WTC11 (cell line): ENCODE results near the gene HACD2. TPM values are rescaled to one million over a fixed set of nuclear protein-coding genes. Genes with fewer than 3 reads are reported as not detected.

Experiments used
- ATAC-seq: fragments of 200-7000 bp; cut with Tn5 transposase; 2 replicates; pipeline ENCODE4 v1.10.0; 2021; ENCODE audit warnings: mild to moderate bottlenecking, moderate library complexity
- CTCF ChIA-PET: fragments of 300-600 bp; sonication (Branson Sonifier 250); formaldehyde crosslinking; loops from one replicate; lab custom pipeline; 2021; ENCODE audit warnings: antibody characterized with exemption; lab: Charles Lee
- POLR2A ChIA-PET: fragments of 350-600 bp; sonication (Branson Sonifier 250); formaldehyde crosslinking; loops from one replicate; lab custom pipeline; 2021; ENCODE audit warnings: antibody characterized with exemption; lab: Charles Lee
- DNase-seq: peaks from one replicate; pipeline ENCODE4 v3.0.0; 2021; ENCODE audit warnings: low spot score
- H3K27ac Mint-ChIP-seq: 2 replicates; pipeline ENCODE4 v1.8.0; 2021; ENCODE audit warnings: mixed read lengths
- H3K27me3 Mint-ChIP-seq: 2 replicates; pipeline ENCODE4 v1.8.0; 2021; ENCODE audit warnings: low read depth, mild to moderate bottlenecking, moderate library complexity, mixed read lengths
- H3K36me3 Mint-ChIP-seq: 2 replicates; pipeline ENCODE4 v1.8.0; 2021; ENCODE audit warnings: mixed read lengths
- H3K4me1 Mint-ChIP-seq: 2 replicates; pipeline ENCODE4 v1.8.0; 2022; ENCODE audit warnings: mixed read lengths
- H3K4me3 Mint-ChIP-seq: 2 replicates; pipeline ENCODE4 v1.8.0; 2021; ENCODE audit warnings: mild to moderate bottlenecking, moderate library complexity, mixed read lengths
- H3K9me3 Mint-ChIP-seq: 2 replicates; pipeline ENCODE4 v1.8.0; 2021; ENCODE audit warnings: mixed read lengths
- ATF2 ChIP-seq: sonication (generic); formaldehyde crosslinking; IDR thresholded peaks from 2 replicates; pipeline ENCODE4 v1.8.1; 2022; ENCODE audit warnings: low read depth, missing genetic modification reagents, borderline replicate concordance
- ATF3 ChIP-seq: sonication (generic); formaldehyde crosslinking; conservative IDR thresholded peaks from 2 replicates; pipeline ENCODE4 v1.8.1; 2022; ENCODE audit warnings: mild to moderate bottlenecking, missing genetic modification reagents
- CREM ChIP-seq: sonication (generic); formaldehyde crosslinking; IDR thresholded peaks from 2 replicates; pipeline ENCODE4 v1.8.1; 2022; ENCODE audit warnings: mild to moderate bottlenecking, missing genetic modification reagents, moderate library complexity
- E2F4 ChIP-seq: sonication (generic); formaldehyde crosslinking; IDR thresholded peaks from 2 replicates; pipeline ENCODE4 v1.8.1; 2022; ENCODE audit warnings: low read depth, mild to moderate bottlenecking, moderate library complexity, missing genetic modification reagents, borderline replicate concordance
- E2F5 ChIP-seq: sonication (generic); formaldehyde crosslinking; IDR thresholded peaks from 2 replicates; pipeline ENCODE4 v1.8.1; 2022; ENCODE audit warnings: mild to moderate bottlenecking, moderate library complexity, missing genetic modification reagents
- EMX1 ChIP-seq: fragments of 250-450 bp; sonication (Bioruptor Pico); IDR thresholded peaks from 2 replicates; pipeline ENCODE4 v1.8.0; 2021; ENCODE audit warnings: mild to moderate bottlenecking
- FOXP4 ChIP-seq: sonication (generic); formaldehyde crosslinking; IDR thresholded peaks from 2 replicates; pipeline ENCODE4 v1.8.0; 2022; ENCODE audit warnings: mild to moderate bottlenecking, missing genetic modification reagents
- HMGA2 ChIP-seq: fragments of 250-450 bp; sonication (Bioruptor Pico); IDR thresholded peaks from 2 replicates; pipeline ENCODE4 v1.4.0; 2021; ENCODE audit warnings: mild to moderate bottlenecking, moderate library complexity
- KAT7 ChIP-seq: sonication (generic); formaldehyde crosslinking; IDR thresholded peaks from 2 replicates; pipeline ENCODE4 v1.8.1; 2023; ENCODE audit warnings: missing genetic modification reagents, mild to moderate bottlenecking, borderline replicate concordance
- OVOL2 ChIP-seq: fragments of 250-450 bp; sonication (Bioruptor Pico); IDR thresholded peaks from 2 replicates; pipeline ENCODE4 v1.9.0; 2021; ENCODE audit warnings: mild to moderate bottlenecking, borderline replicate concordance
- SMAD4 ChIP-seq: sonication (generic); formaldehyde crosslinking; IDR thresholded peaks from 2 replicates; pipeline ENCODE4 v1.8.0; 2022; ENCODE audit warnings: mild to moderate bottlenecking, missing genetic modification reagents
- TP53 ChIP-seq: sonication (generic); formaldehyde crosslinking; IDR thresholded peaks from 2 replicates; pipeline ENCODE4 v1.8.1; 2023; ENCODE audit warnings: mild to moderate bottlenecking, missing genetic modification reagents
- ZBTB43 ChIP-seq: sonication (generic); formaldehyde crosslinking; IDR thresholded peaks from 2 replicates; pipeline ENCODE4 v1.8.1; 2023; ENCODE audit warnings: mild to moderate bottlenecking, missing genetic modification reagents
- ZNF232 ChIP-seq: sonication (generic); formaldehyde crosslinking; IDR thresholded peaks from 2 replicates; pipeline ENCODE4 v1.8.0; 2022; ENCODE audit warnings: mild to moderate bottlenecking, missing genetic modification reagents
- ZNF317 ChIP-seq: sonication (generic); formaldehyde crosslinking; IDR thresholded peaks from 2 replicates; pipeline ENCODE4 v1.8.1; 2023; ENCODE audit warnings: low read depth, mild to moderate bottlenecking, moderate library complexity, missing genetic modification reagents, borderline replicate concordance
- ZNF416 ChIP-seq: fragments of 250-450 bp; sonication (Bioruptor Pico); IDR thresholded peaks from 2 replicates; pipeline ENCODE4 v1.9.0; 2021; ENCODE audit warnings: mild to moderate bottlenecking, inconsistent platforms
- ZNF425 ChIP-seq: fragments of 250-450 bp; sonication (Bioruptor Pico); conservative IDR thresholded peaks from 2 replicates; pipeline ENCODE4 v1.9.0; 2021; ENCODE audit warnings: mild to moderate bottlenecking
- ZNF532 ChIP-seq: fragments of 250-450 bp; sonication (Bioruptor Pico); IDR thresholded peaks from 2 replicates; pipeline ENCODE4 v1.9.0; 2021; ENCODE audit warnings: mild to moderate bottlenecking, borderline replicate concordance
- total RNA-seq: library from RNA; stranded (reverse); gene quantifications from 3 replicates; pipeline ENCODE4 v1.2.3, GENCODE V29; 2021

Gene HACD2
- total RNA-seq, 1 experiment from 2014 or later, result 26.1 TPM

GRCh38 chr3:123583561-123583960, 1.3 kb downstream of the HACD2 start (continued):
- TF ChIP-seq SMAD4 (CRISPR knock-in tag) (no peak), TP53 (CRISPR knock-in tag) (no peak), ZNF425 (CRISPR knock-in tag) (no peak)

GRCh38 chr3:123582315-123582714, 2.5 kb downstream of the HACD2 start:
- ChIA-PET POLR2A (no interaction called here), CTCF (interaction anchor here (0.6 to 4.8 kb wide), 5 partner anchors 11 to 137 kb away, joined by 3 to 36 read pairs (median 4); no protein-coding TSS in a partner anchor)
- no peak overlapping the region for H3K27ac Mint-ChIP-seq
- DNase-seq (no peak), ATAC-seq (no peak)
- H3K4me1 Mint-ChIP-seq, result peaks cover 22% of the 10 kb centered on the region
- peaks cover 3% of the 10 kb centered on the region; the same call in 1 of the 2 replicates for H3K9me3 Mint-ChIP-seq
- no peak overlapping the region for H3K4me3 Mint-ChIP-seq
- H3K36me3 Mint-ChIP-seq, result peaks cover 30% of the 10 kb centered on the region
- no peaks in the 10 kb centered on the region for H3K27me3 Mint-ChIP-seq
- TF ChIP-seq TP53 (CRISPR knock-in tag) (no peak), ATF3 (no peak), KAT7 (no peak), ZNF532 (no peak), FOXP4 (CRISPR knock-in tag) (no peak), ATF2 (CRISPR knock-in tag) (no peak), ZBTB43 (CRISPR knock-in tag) (no peak), E2F5 (CRISPR knock-in tag) (no peak), ZNF416 (CRISPR knock-in tag) (no peak), ZNF232 (CRISPR knock-in tag) (no peak), E2F4 (CRISPR knock-in tag) (no peak), ZNF317 (no peak), OVOL2 (CRISPR knock-in tag) (no peak), CREM (CRISPR knock-in tag) (no peak), EMX1 (CRISPR knock-in tag) (no peak), HMGA2 (CRISPR knock-in tag) (no peak)
